H1 (cell line): ENCODE results near the gene MRPS34. TPM values are rescaled to one million over a fixed set of nuclear protein-coding genes. Genes with fewer than 3 reads are reported as not detected.
"Not testable (repeated sequence)": the region's sequence is repeated elsewhere in the genome, so short reads cannot be mapped to it uniquely, and the experiment has no call there.

Experiments used
- CTCF ChIA-PET: fragments of 300-600 bp; sonication (Branson Sonifier 250); formaldehyde crosslinking; loops from one replicate; lab custom pipeline; 2021; ENCODE audit not compliant: partially characterized antibody; lab: Charles Lee
- POLR2A ChIA-PET: fragments of 300-600 bp; sonication (Branson Sonifier 250); formaldehyde crosslinking; loops from one replicate; lab custom pipeline; 2021; ENCODE audit warnings: inconsistent platforms; ENCODE audit not compliant: partially characterized antibody; lab: Charles Lee
- DNase-seq, 2 experiments: peaks; one replicate each; pipeline versions ENCODE4 v3.0.0 to v3.0.0-alpha.2; 2010 to 2022; ENCODE audit warnings: low spot score in 2 of 2, low read depth in 1 of 2, mixed read lengths in 1 of 2
- FAIRE-seq: peaks from 2 replicates; lab custom pipeline; 2011; peaks lifted over from hg19 to GRCh38; lab: Jason Lieb, UNC
- H2AFZ ChIP-seq: 2 replicates; pipeline ENCODE4 v1.8.1; 2012; ENCODE audit warnings: low read length, inconsistent platforms
- H2AK5ac ChIP-seq: 2 replicates; pipeline ENCODE4 v1.6.1; 2013; ENCODE audit warnings: low read depth, low read length
- H2BK120ac ChIP-seq: replicated peaks from 2 replicates; pipeline ENCODE3; 2013; ENCODE audit warnings: low read depth, low read length, inconsistent platforms
- H2BK12ac ChIP-seq: 2 replicates; pipeline ENCODE4 v1.6.1; 2013; ENCODE audit warnings: low read depth, low read length
- H2BK15ac ChIP-seq: 2 replicates; pipeline ENCODE4 v1.6.1; 2013; ENCODE audit warnings: low read length
- H2BK20ac ChIP-seq: 2 replicates; pipeline ENCODE4 v1.6.1; 2013; ENCODE audit warnings: low read length
- H2BK5ac ChIP-seq: 2 replicates; pipeline ENCODE4 v1.6.1; 2013; ENCODE audit warnings: low read depth, low read length
- H3K14ac ChIP-seq: 2 replicates; pipeline ENCODE4 v1.6.1; 2013; ENCODE audit warnings: inconsistent platforms; ENCODE audit not compliant: insufficient read length
- H3K18ac ChIP-seq: 2 replicates; pipeline ENCODE4 v1.6.1; 2013; ENCODE audit warnings: low read length; ENCODE audit errors: extremely low read depth
- H3K23ac ChIP-seq: 2 replicates; pipeline ENCODE4 v1.6.1; 2013; ENCODE audit warnings: inconsistent platforms; ENCODE audit not compliant: insufficient read length
- H3K23me2 ChIP-seq: 2 replicates; pipeline ENCODE4 v1.6.1; 2013; ENCODE audit warnings: low read depth, low read length
- H3K27ac ChIP-seq: 2 replicates; pipeline ENCODE4 v1.6.1; 2011; ENCODE audit warnings: low read depth, low read length, inconsistent platforms
- H3K27me3 ChIP-seq, 4 experiments: replicated peaks in 1 of 4; 1 replicate in 1 of 4; 2 replicates in 3 of 4; pipeline versions ENCODE4 v1.6.1 to v1.8.1; 2011 to 2013; ENCODE audit warnings: low read length in 3 of 4, mild to moderate bottlenecking in 3 of 4, inconsistent platforms in 2 of 4, mixed read lengths in 2 of 4, moderate library complexity in 1 of 4; ENCODE audit not compliant: control insufficient read depth in 3 of 4, insufficient read depth in 3 of 4; ENCODE audit errors: extremely low read depth in 1 of 4
- H3K36me3 ChIP-seq, 4 experiments: 2 replicates each; pipeline versions ENCODE4 v1.6.1 to v1.8.1; 2011 to 2013; ENCODE audit warnings: mild to moderate bottlenecking in 4 of 4, low read length in 3 of 4, moderate library complexity in 2 of 4, control low read depth in 1 of 4, inconsistent platforms in 1 of 4; ENCODE audit not compliant: insufficient read depth in 4 of 4, control insufficient read depth in 2 of 4
- H3K4ac ChIP-seq: replicated peaks from 2 replicates; pipeline ENCODE3; 2013; ENCODE audit warnings: low read length, low read depth, mixed read lengths, inconsistent platforms; ENCODE audit not compliant: insufficient read length
- H3K4me1 ChIP-seq, 4 experiments: replicated peaks in 1 of 4; 1 replicate in 1 of 4; 2 replicates in 3 of 4; pipeline versions ENCODE4 v1.6.1 to v1.8.1; 2011 to 2013; ENCODE audit warnings: low read length in 3 of 4, inconsistent platforms in 2 of 4, mixed read lengths in 1 of 4; ENCODE audit not compliant: insufficient read depth in 4 of 4, control insufficient read depth in 3 of 4
- H3K4me2 ChIP-seq, 2 experiments: 2 replicates each; pipeline versions ENCODE4 v1.6.1 to v1.8.1; 2011 to 2013; ENCODE audit warnings: low read depth in 2 of 2, low read length in 2 of 2, control low read depth in 1 of 2, inconsistent platforms in 1 of 2, mild to moderate bottlenecking in 1 of 2; ENCODE audit not compliant: insufficient read depth in 1 of 2
- H3K4me3 ChIP-seq, 4 experiments: fragments of 200-600, 300-600 bp in 1 of 4; sonication (generic), shearing (Covaris generic), sonication (Bioruptor Twin) in 1 of 4; 2 replicates each; pipeline versions ENCODE4 v1.5.1 to v1.8.1; 2011 to 2016; ENCODE audit warnings: low read length in 4 of 4, low read depth in 3 of 4, control low read depth in 2 of 4, inconsistent platforms in 2 of 4, mild to moderate bottlenecking in 2 of 4, mixed read lengths in 1 of 4, moderate library complexity in 1 of 4; ENCODE audit not compliant: insufficient read depth in 2 of 4; ENCODE audit errors: extremely low read depth in 1 of 4
- H3K56ac ChIP-seq: replicated peaks from 2 replicates; pipeline ENCODE3; 2013; ENCODE audit warnings: low read depth, mild to moderate bottlenecking, mixed read lengths, low read length, inconsistent platforms; ENCODE audit not compliant: insufficient read length
- H3K79me1 ChIP-seq: 2 replicates; pipeline ENCODE4 v1.6.1; 2013; ENCODE audit warnings: low read depth, low read length, control low read depth
- H3K79me2 ChIP-seq, 2 experiments: 2 replicates each; pipeline versions ENCODE4 v1.6.1 to v1.8.1; 2012 to 2013; ENCODE audit warnings: low read length in 2 of 2, mild to moderate bottlenecking in 2 of 2, inconsistent platforms in 1 of 2; ENCODE audit not compliant: insufficient read depth in 2 of 2, control insufficient read depth in 1 of 2
- H3K9ac ChIP-seq, 4 experiments: replicated peaks in 1 of 4; 1 replicate in 1 of 4; 2 replicates in 3 of 4; pipeline versions ENCODE4 v1.6.1 to v1.8.1; 2011 to 2013; ENCODE audit warnings: low read depth in 3 of 4, low read length in 3 of 4, control low read depth in 2 of 4, mild to moderate bottlenecking in 2 of 4, moderate library complexity in 2 of 4, inconsistent platforms in 1 of 4; ENCODE audit errors: extremely low read depth in 1 of 4
- H3K9me3 ChIP-seq, 2 experiments: 2 replicates each; pipeline versions ENCODE4 v1.6.1 to v1.8.1; 2012 to 2013; ENCODE audit warnings: mild to moderate bottlenecking in 2 of 2, moderate library complexity in 2 of 2, control low read depth in 1 of 2, inconsistent platforms in 1 of 2, low read depth in 1 of 2, low read length in 1 of 2, mixed read lengths in 1 of 2; ENCODE audit not compliant: insufficient read depth in 2 of 2
- H4K20me1 ChIP-seq, 2 experiments: replicated peaks in 1 of 2; 2 replicates each; pipeline versions ENCODE3 to v1.8.1; 2011 to 2013; ENCODE audit warnings: inconsistent platforms in 2 of 2, low read length in 2 of 2, mild to moderate bottlenecking in 1 of 2; ENCODE audit not compliant: insufficient read depth in 2 of 2, control insufficient read depth in 1 of 2
- H4K5ac ChIP-seq: 2 replicates; pipeline ENCODE4 v1.6.1; 2013; ENCODE audit warnings: low read length, low read depth, mixed read lengths, inconsistent platforms; ENCODE audit not compliant: insufficient read length
- H4K8ac ChIP-seq: 2 replicates; pipeline ENCODE4 v1.8.0; 2013; ENCODE audit warnings: mild to moderate bottlenecking, moderate library complexity, low read length, inconsistent platforms; ENCODE audit not compliant: insufficient read depth; ENCODE audit errors: extremely low read depth
- H4K91ac ChIP-seq: replicated peaks from 2 replicates; pipeline ENCODE3; 2013; ENCODE audit warnings: low read length, mixed read lengths, inconsistent platforms; ENCODE audit not compliant: insufficient read length
- WGBS, 2 experiments: shearing (Covaris generic) in 1 of 2; methylation state at CpG; one replicate each; pipeline versions ENCODE4 v1.1.6 to v1.1.7; 2013 to 2015; ENCODE audit warnings: low lambda C conversion rate in 2 of 2, mixed read lengths in 2 of 2, inconsistent platforms in 1 of 2, low coverage in 1 of 2, missing lambda C conversion rate in 1 of 2; ENCODE audit not compliant: insufficient replicate concordance in 2 of 2, insufficient coverage in 1 of 2, insufficient read length in 1 of 2; ENCODE audit errors: extremely low coverage in 1 of 2, missing lambda C conversion rate in 1 of 2; 5-methylcytosine and 5-hydroxymethylcytosine counted together
- polyA plus RNA-seq, 7 experiments: library from polyadenylated mRNA; depleted of rRNA in 3 of 7; stranded (reverse) in 5 of 7; unstranded in 2 of 7; fragments of >200 nt in 5 of 7; fragments of 200-250 nt in 2 of 7; gene quantifications; 1 replicate in 5 of 7; 2 replicates in 1 of 7; 4 replicates in 1 of 7; pipeline versions ENCODE4 v1.2.1 to v1.2.3, GENCODE V29; 2011 to 2013; ENCODE audit warnings: missing spikeins in 2 of 7, mixed read lengths in 2 of 7
- total RNA-seq: library from RNA; stranded (reverse); fragmentation: NEBNext Ultra II Directional; extraction: Animal tissue kit (Norgen Biotek cat#: 25700); gene quantifications from 2 replicates; pipeline ENCODE4 v1.2.1, GENCODE V29; 2021

MRPS34 gene
- total and polyA plus RNA-seq, 2 of the 8 experiments (the other 6 are each of a cell fraction or from before 2014, with no cell fraction given) = 168 to 252 TPM

GRCh38 chr16:1732551-1732987 is 40.4 kb downstream of the MRPS34 start:
- H3K36me3 ChIP-seq = peaks cover 0 to 21% (median 2%) of the 10 kb centered on the region in 4 experiments; a peak in 5 of 8 replicates
- H3K27ac ChIP-seq, H3K14ac ChIP-seq, FAIRE-seq, H4K5ac ChIP-seq, H4K91ac ChIP-seq, H2BK5ac ChIP-seq, H2AFZ ChIP-seq, H2AK5ac ChIP-seq, H2BK20ac ChIP-seq, H3K4me1 ChIP-seq, H3K4me2 ChIP-seq, H3K79me1 ChIP-seq, H3K23me2 ChIP-seq, H2BK120ac ChIP-seq, H2BK12ac ChIP-seq, H3K79me2 ChIP-seq, H3K9ac ChIP-seq, H4K8ac ChIP-seq, H4K20me1 ChIP-seq, H3K4me3 ChIP-seq, H3K4ac ChIP-seq, H3K18ac ChIP-seq, H3K23ac ChIP-seq, H2BK15ac ChIP-seq, H3K56ac ChIP-seq, H3K27me3 ChIP-seq, DNase-seq: not testable (repeated sequence)
- ChIA-PET POLR2A (interaction anchor here (0.6 to 2.2 kb wide), 5 partner anchors 9 to 270 kb away, joined by 3 to 7 read pairs (median 4); partner anchors contain the start of gene MAPK8IP3), CTCF (interaction anchor here (0.7 to 1.6 kb wide), 6 partner anchors 12 to 78 kb away, joined by 3 to 7 read pairs (median 4); no protein-coding TSS in a partner anchor)
- 93% methylated on average over 16 of the region's 21 CpGs; no CpG with 5 or more reads in 1 of the 2 experiments for WGBS, 2 experiments
- H3K9me3 ChIP-seq = peaks cover 30 to 33% of the 10 kb centered on the region in 2 experiments
